OCI-LY7 (cell line): ENCODE measurements around the gene SCARB2.

Source experiments
- EZH2phosphoT487 ChIP-seq: fragments of 200-600 bp; sonication (generic); IDR thresholded peaks from 2 replicates; pipeline ENCODE4 v1.6.1; 2018; ENCODE audit warnings: low read depth, borderline replicate concordance, mild to moderate bottlenecking, mixed run types, antibody characterized with exemption, low read length, moderate library complexity, mixed read lengths
- TF ChIP-seq, protein P1 (sequence below): fragments of 200-600 bp; sonication (generic); conservative IDR thresholded peaks from 2 replicates; pipeline ENCODE4 v1.5.1; 2014; ENCODE audit warnings: mild to moderate bottlenecking, antibody characterized with exemption, low read length, moderate library complexity, mixed read lengths

DNA sequence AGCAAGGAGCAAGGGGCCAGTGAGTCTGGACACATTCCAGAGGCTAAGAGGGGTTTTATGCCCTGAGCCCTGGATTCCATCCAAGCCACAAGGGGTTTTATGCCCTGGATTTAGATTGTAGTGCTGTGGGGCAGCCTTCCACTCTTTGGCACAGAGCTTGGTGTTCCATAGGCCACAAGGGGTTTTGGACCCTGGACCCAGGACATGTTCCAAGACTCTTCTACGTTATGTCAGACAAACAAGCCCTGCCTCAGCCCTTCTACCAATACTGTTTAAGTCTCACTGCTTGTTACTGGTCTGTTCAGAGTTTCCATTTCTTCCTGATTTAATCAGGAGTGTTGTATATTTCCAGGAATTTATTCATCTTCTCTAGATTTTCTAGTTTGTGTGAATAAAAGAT is 12.8 kb upstream of the SCARB2 start:
- TF ChIP-seq EZH2phosphoT487, result no peak
- TF ChIP-seq, protein P1, sequence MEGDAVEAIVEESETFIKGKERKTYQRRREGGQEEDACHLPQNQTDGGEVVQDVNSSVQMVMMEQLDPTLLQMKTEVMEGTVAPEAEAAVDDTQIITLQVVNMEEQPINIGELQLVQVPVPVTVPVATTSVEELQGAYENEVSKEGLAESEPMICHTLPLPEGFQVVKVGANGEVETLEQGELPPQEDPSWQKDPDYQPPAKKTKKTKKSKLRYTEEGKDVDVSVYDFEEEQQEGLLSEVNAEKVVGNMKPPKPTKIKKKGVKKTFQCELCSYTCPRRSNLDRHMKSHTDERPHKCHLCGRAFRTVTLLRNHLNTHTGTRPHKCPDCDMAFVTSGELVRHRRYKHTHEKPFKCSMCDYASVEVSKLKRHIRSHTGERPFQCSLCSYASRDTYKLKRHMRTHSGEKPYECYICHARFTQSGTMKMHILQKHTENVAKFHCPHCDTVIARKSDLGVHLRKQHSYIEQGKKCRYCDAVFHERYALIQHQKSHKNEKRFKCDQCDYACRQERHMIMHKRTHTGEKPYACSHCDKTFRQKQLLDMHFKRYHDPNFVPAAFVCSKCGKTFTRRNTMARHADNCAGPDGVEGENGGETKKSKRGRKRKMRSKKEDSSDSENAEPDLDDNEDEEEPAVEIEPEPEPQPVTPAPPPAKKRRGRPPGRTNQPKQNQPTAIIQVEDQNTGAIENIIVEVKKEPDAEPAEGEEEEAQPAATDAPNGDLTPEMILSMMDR, result no peak
